ENCODE data around the gene STAG2. TPM values are rescaled to one million over a fixed set of nuclear protein-coding genes. Genes with fewer than 3 reads are reported as not detected.
"Not testable (repeated sequence)": the region's sequence is repeated elsewhere in the genome, so short reads cannot be mapped to it uniquely, and the experiment has no call there.

The STAG2 gene
- total RNA-seq, 2 donors from 2014 or later = 40.9 to 52.6 TPM

DNA sequence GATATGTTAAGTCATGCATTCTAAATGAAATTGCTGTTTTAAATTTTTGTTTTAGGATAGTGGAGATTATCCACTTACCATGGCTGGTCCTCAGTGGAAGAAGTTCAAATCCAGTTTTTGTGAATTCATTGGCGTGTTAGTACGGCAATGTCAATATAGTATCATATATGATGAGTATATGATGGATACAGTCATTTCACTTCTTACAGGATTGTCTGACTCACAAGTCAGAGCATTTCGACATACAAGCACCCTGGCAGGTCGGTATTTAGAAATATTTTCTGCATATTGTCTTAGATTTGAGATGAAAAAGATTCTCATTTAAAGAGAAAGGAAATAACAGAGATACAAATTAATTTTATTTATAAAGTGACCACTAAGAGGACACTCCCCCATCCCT, 83.6 kb downstream of the STAG2 start:
- no peaks in the 10 kb centered on the region for H3K27me3 ChIP-seq (replicated peaks; ENCODE audit: insufficient read depth)
- DNase-seq (ENCODE audit: low spot score) = no peak

DNA sequence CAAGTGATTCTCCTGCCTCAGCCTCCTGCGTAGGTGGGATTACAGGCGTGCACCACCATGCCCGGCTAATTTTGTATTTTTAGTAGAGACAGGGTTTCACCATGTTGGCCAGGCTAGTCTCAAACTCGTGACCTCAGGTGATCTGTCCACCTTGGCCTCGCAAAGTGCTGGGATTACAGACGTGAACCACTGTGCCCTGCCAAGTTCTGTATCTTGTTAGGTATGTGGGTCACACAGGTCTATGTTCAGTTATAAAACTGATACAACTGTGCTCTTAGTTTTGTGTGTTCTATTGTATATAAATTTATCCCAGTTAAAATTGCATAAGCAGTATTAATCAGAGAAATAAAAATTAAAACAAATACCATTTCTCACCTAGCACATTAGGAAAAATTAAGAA, 122.9 kb downstream of the STAG2 start:
- peaks cover 13% of the 10 kb centered on the region for H3K36me3 ChIP-seq
- ATAC-seq (ENCODE audit: insufficient number of reproducible peaks, low FRiP score, low read depth); DNase-seq (ENCODE audit: low spot score): not testable (repeated sequence)

More for the DNA sequence above, 83.6 kb downstream of the STAG2 start:
- ATAC-seq (ENCODE audit: insufficient number of reproducible peaks, low FRiP score, low read depth) = no peak
- no peaks in the 10 kb centered on the region for H3K9me3 ChIP-seq
- H3K4me3 ChIP-seq = no peak overlapping the region
- no peaks in the 10 kb centered on the region for H3K36me3 ChIP-seq
- no peak overlapping the region for H3K27ac ChIP-seq
- H3K4me1 ChIP-seq (ENCODE audit: control insufficient read depth in 1 of 2, low read depth in 2 of 2) = no peaks in the 10 kb centered on the region
- TF ChIP-seq, protein P1, sequence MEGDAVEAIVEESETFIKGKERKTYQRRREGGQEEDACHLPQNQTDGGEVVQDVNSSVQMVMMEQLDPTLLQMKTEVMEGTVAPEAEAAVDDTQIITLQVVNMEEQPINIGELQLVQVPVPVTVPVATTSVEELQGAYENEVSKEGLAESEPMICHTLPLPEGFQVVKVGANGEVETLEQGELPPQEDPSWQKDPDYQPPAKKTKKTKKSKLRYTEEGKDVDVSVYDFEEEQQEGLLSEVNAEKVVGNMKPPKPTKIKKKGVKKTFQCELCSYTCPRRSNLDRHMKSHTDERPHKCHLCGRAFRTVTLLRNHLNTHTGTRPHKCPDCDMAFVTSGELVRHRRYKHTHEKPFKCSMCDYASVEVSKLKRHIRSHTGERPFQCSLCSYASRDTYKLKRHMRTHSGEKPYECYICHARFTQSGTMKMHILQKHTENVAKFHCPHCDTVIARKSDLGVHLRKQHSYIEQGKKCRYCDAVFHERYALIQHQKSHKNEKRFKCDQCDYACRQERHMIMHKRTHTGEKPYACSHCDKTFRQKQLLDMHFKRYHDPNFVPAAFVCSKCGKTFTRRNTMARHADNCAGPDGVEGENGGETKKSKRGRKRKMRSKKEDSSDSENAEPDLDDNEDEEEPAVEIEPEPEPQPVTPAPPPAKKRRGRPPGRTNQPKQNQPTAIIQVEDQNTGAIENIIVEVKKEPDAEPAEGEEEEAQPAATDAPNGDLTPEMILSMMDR (IDR thresholded peaks at IDR 0.05) = no peak

DNA sequence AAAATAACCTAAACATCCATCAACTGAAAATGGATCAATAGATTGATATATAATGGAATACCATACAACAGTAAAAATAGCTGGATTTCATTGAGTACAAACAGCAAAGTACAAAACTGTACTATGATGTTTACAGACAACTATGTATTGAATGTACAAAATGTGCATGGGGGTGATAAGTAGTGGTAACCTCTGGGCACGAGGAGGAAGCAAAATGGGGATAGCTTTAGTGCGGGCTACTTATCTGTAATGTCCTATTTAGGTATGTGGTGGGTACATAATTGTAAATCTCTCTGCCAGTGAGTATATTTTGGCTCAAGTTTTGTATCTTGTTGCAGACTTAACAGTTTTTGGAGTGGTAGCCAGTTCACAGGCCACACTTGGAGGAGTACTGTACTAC, 123.6 kb downstream of the STAG2 start:
- Histone ChIP-seq H3K36me3 (peaks cover 12% of the 10 kb centered on the region), H3K9me3 (no peaks in the 10 kb centered on the region), H3K4me3 (no peak overlapping the region), H3K4me1 (ENCODE audit: control insufficient read depth in 1 of 2, low read depth in 2 of 2) (no peaks in the 10 kb centered on the region), H3K27ac (no peak overlapping the region), H3K27me3 (replicated peaks; ENCODE audit: insufficient read depth) (no peaks in the 10 kb centered on the region)
- no peak for ATAC-seq (ENCODE audit: insufficient number of reproducible peaks, low FRiP score, low read depth)
- DNase-seq (ENCODE audit: low spot score) = no peak
- TF ChIP-seq, protein P1 (IDR thresholded peaks at IDR 0.05) = no peak

More for the DNA sequence above, 122.9 kb downstream of the STAG2 start:
- not testable (repeated sequence) for H3K9me3 ChIP-seq; H3K4me3 ChIP-seq; H3K4me1 ChIP-seq (ENCODE audit: control insufficient read depth in 1 of 2, low read depth in 2 of 2); H3K27ac ChIP-seq; H3K27me3 ChIP-seq (replicated peaks; ENCODE audit: insufficient read depth)

DNA sequence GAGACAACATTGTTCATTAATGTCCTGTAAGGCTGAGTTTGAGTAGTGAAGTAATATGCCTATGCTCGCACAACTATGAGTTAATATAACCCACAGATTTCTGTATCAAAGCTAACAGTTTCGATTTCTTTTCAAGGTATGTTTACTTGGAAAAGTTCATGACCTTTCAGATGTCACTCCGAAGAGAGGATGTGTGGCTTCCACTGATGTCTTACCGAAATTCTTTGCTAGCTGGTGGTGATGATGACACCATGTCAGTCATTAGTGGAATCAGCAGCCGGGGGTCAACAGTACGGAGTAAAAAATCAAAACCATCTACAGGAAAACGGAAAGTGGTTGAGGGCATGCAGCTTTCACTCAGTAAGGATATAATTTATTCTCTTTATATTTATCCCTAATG, 124.9 kb downstream of the STAG2 start:
- no peaks in the 10 kb centered on the region for H3K27me3 ChIP-seq (replicated peaks; ENCODE audit: insufficient read depth)
- H3K27ac ChIP-seq = no peak overlapping the region
- no peak for ATAC-seq (ENCODE audit: insufficient number of reproducible peaks, low FRiP score, low read depth)
- no peak overlapping the region for H3K4me3 ChIP-seq
- H3K36me3 ChIP-seq = peaks cover 8% of the 10 kb centered on the region
- DNase-seq (ENCODE audit: low spot score) = no peak
- H3K9me3 ChIP-seq = no peaks in the 10 kb centered on the region
- H3K4me1 ChIP-seq (ENCODE audit: control insufficient read depth in 1 of 2, low read depth in 2 of 2) = no peaks in the 10 kb centered on the region
- TF ChIP-seq, protein P1 (IDR thresholded peaks at IDR 0.05) = no peak

DNA sequence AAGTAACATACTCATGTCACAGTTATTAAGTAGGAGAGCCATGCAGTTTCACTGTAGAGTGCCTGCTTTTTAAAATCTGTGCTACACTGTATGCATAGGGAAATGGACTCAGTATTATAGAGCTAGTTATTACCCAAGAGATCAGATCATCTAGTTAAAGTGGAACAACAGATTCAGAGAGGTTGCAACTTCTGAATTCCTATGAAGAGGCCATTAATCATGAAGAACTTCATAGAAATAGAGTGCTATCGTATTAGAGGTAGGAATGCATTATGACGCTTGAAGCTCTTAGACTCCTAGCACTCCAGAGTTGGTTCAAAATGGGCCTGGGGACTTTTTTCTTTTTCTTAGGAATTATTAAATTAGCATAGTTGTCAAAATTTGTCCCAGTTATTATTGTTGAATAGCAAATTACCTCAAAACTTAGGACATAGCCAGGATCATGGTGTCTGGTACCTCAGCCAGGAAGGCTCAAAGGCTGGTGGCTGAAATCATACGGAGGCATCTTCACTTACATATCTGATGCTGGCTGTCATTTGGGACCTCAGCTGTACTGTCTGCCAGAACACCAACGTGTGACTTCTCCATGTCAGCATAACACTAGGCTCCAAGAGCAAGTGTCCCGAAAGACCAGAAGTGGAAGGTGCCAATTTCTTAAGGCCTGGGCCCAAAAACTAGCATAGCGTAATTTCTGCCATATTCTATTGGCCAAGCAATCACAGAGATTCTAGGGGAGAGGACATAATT, 125.7 kb downstream of the STAG2 start:
- ATAC-seq (ENCODE audit: insufficient number of reproducible peaks, low FRiP score, low read depth) (no peak), DNase-seq (ENCODE audit: low spot score) (no peak)
- peaks cover 3% of the 10 kb centered on the region for H3K36me3 ChIP-seq
- TF ChIP-seq, protein P1 (IDR thresholded peaks at IDR 0.05) = no peak
- H3K27ac ChIP-seq = no peak overlapping the region
- no peaks in the 10 kb centered on the region for H3K9me3 ChIP-seq
- no peaks in the 10 kb centered on the region for H3K4me1 ChIP-seq (ENCODE audit: control insufficient read depth in 1 of 2, low read depth in 2 of 2)
- H3K27me3 ChIP-seq (replicated peaks; ENCODE audit: insufficient read depth) = no peaks in the 10 kb centered on the region
- H3K4me3 ChIP-seq = no peak overlapping the region

DNA sequence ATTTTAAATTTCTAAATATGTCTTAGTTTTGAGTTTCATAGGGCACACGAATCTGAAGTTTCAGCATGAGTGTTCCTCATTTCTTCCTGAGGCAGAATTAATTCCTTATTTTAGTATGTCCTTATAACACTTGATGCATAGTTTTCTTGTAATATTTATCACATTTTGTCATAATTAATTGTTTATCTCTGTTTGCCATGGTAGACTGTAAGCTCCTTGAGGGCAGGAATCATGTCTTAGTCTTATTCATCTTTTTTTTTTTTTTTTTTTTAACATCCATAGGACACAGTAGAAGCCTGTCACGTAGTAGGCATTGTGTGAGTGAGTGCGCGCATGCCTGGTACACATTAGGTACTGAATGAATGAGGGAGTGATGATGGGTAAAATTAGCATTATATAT, 131.7 kb downstream of the STAG2 start:
- DNase-seq (ENCODE audit: low spot score) (no peak), ATAC-seq (ENCODE audit: insufficient number of reproducible peaks, low FRiP score, low read depth) (no peak)
- no peak overlapping the region for H3K27ac ChIP-seq
- no peaks in the 10 kb centered on the region for H3K4me1 ChIP-seq (ENCODE audit: control insufficient read depth in 1 of 2, low read depth in 2 of 2)
- no peak overlapping the region for H3K4me3 ChIP-seq
- no peaks in the 10 kb centered on the region for H3K27me3 ChIP-seq (replicated peaks; ENCODE audit: insufficient read depth)
- peaks cover 4% of the 10 kb centered on the region for H3K36me3 ChIP-seq
- no peaks in the 10 kb centered on the region for H3K9me3 ChIP-seq
- TF ChIP-seq, protein P1 (IDR thresholded peaks at IDR 0.05) = no peak
